ENCODE measurements around the gene GABRE. TPM values are rescaled to one million over a fixed set of nuclear protein-coding genes. Genes with fewer than 3 reads are reported as not detected.

Gene GABRE
- total and polyA plus RNA-seq, 8 donors, result 14.2 to 21.4 (median 16.7) TPM

- no peaks in the 10 kb centered on the region for H3K36me3 ChIP-seq
- H3K9me3 ChIP-seq, result no peaks in the 10 kb centered on the region
- no peaks in the 10 kb centered on the region for H3K4me1 ChIP-seq
- ATAC-seq (no peak), DNase-seq (no peak)
- no peak overlapping the region for H3K27ac ChIP-seq
- no peak for TF ChIP-seq CTCF (IDR thresholded peaks at IDR 0.05)
- no peaks in the 10 kb centered on the region for H3K27me3 ChIP-seq
- intact Hi-C loops (cut with DNase I), result no loop called here
- H3K4me3 ChIP-seq, result no peak overlapping the region
Measured at GRCh38 chrX:151904989-151905388, 69.5 kb downstream of the GABRE start.

Small RNA genes within 50 kb of the gene (microRNA-seq; reads per million reads assigned to microRNA genes)
- gene MIR224 (569 to 723 reads per million in 2 donors), gene MIR452 (292 to 474 reads per million in 2 donors)

Other genes starting within 250 kb of the GABRE start
- gene CNGA2, start 239.9 kb downstream of the GABRE start, total RNA-seq, result not detected
- not detected for gene CNGA2, start 239.9 kb downstream of the GABRE start, polyA plus RNA-seq (ENCODE audit: insufficient read length in 6 of 6)
- gene MAGEA4, start 61.8 kb downstream of the GABRE start, total RNA-seq, result not detected
- not detected for gene MAGEA4, start 61.8 kb downstream of the GABRE start, polyA plus RNA-seq (ENCODE audit: insufficient read length in 6 of 6)
- not detected for gene MAGEA10, start 163.9 kb upstream of the GABRE start, total RNA-seq
- gene MAGEA10, start 163.9 kb upstream of the GABRE start, polyA plus RNA-seq (ENCODE audit: insufficient read length in 6 of 6), result under 1 TPM in 1 of 6 donors, not detected in 5; 0.10 TPM